DOHH2 (cell line): ENCODE data around the gene BLOC1S4.

Experiments used
- CTCF ChIP-seq: fragments of 200-600 bp; sonication (generic); IDR thresholded peaks from one replicate; pipeline ENCODE4 v1.5.1; 2014; ENCODE audit warnings: antibody characterized with exemption, mild to moderate bottlenecking, low read depth, low read length; ENCODE audit not compliant: poor library complexity, severe bottlenecking
- EZH2phosphoT487 ChIP-seq: fragments of 200-600 bp; sonication (generic); IDR thresholded peaks from 2 replicates; pipeline ENCODE4 v1.6.1; 2017; ENCODE audit warnings: borderline replicate concordance, mild to moderate bottlenecking, antibody characterized with exemption, low read length, moderate library complexity, mixed read lengths

GRCh38 chr4:6733358-6734164, 17.6 kb downstream of the BLOC1S4 start:
- no peak for TF ChIP-seq CTCF
- no peak for TF ChIP-seq EZH2phosphoT487
